ENCODE data around the gene LRCH1.

DNA sequence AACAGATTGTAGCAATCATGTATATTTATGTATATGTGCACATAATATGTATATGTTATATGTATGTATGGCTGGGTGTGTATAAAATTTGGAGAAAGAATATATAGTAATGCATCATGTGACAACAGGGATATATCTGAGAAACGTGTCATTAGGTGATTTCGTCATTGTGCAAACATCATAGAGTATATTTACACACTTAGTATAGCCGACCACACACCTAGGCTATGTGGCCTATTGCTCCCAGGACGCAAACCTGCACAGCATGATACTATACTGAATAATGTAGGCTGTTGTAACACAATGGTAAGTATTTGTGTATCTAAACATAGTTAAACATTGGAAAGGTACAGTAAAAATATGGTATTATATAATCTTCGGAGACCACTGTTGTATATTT lies 200.2 kb downstream of the LRCH1 start:
- TF ChIP-seq, protein P1, sequence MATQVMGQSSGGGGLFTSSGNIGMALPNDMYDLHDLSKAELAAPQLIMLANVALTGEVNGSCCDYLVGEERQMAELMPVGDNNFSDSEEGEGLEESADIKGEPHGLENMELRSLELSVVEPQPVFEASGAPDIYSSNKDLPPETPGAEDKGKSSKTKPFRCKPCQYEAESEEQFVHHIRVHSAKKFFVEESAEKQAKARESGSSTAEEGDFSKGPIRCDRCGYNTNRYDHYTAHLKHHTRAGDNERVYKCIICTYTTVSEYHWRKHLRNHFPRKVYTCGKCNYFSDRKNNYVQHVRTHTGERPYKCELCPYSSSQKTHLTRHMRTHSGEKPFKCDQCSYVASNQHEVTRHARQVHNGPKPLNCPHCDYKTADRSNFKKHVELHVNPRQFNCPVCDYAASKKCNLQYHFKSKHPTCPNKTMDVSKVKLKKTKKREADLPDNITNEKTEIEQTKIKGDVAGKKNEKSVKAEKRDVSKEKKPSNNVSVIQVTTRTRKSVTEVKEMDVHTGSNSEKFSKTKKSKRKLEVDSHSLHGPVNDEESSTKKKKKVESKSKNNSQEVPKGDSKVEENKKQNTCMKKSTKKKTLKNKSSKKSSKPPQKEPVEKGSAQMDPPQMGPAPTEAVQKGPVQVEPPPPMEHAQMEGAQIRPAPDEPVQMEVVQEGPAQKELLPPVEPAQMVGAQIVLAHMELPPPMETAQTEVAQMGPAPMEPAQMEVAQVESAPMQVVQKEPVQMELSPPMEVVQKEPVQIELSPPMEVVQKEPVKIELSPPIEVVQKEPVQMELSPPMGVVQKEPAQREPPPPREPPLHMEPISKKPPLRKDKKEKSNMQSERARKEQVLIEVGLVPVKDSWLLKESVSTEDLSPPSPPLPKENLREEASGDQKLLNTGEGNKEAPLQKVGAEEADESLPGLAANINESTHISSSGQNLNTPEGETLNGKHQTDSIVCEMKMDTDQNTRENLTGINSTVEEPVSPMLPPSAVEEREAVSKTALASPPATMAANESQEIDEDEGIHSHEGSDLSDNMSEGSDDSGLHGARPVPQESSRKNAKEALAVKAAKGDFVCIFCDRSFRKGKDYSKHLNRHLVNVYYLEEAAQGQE (IDR thresholded peaks at IDR 0.05; ENCODE audit: low read depth): no peak
- TF ChIP-seq TEAD4 (IDR thresholded peaks at IDR 0.05) (no peak), RAD21 (IDR thresholded peaks at IDR 0.05; ENCODE audit: low read depth) (no peak)
